HepG2 (cell line): ENCODE measurements around the gene MS4A10. TPM values are rescaled to one million over a fixed set of nuclear protein-coding genes. Genes with fewer than 3 reads are reported as not detected.

ENCODE experiments used
- ATAC-seq: fragments of 200-7000 bp; cut with Tn5 transposase; 3 replicates; pipeline ENCODE4 v1.9.1; 2020; ENCODE audit warnings: mild to moderate bottlenecking, moderate library complexity
- BruUV-seq: library from RNA; stranded (reverse); fragments of 400-500 nt; replicated peaks from 2 replicates; lab custom pipeline; 2021; lab: Mats Ljungman, UMichigan
- CTCF ChIA-PET: fragments of 300-600 bp; formaldehyde crosslinking; extraction: SDS; loops from one replicate; lab custom pipeline; 2021; ENCODE audit warnings: low total read pairs, inconsistent platforms, low intra/inter-chr PET ratio; lab: Yijun Ruan, JAX
- POLR2A ChIA-PET: fragments of 350-600 bp; sonication (Branson Sonifier 250); formaldehyde crosslinking; loops from one replicate; lab custom pipeline; 2020; ENCODE audit warnings: antibody characterized with exemption, inconsistent platforms; lab: Yijun Ruan, JAX
- DNase-seq: peaks from one replicate; pipeline ENCODE4 v3.0.0-alpha.2; 2015; ENCODE audit warnings: low spot score
- FAIRE-seq: peaks from 3 replicates; lab custom pipeline; 2011; peaks lifted over from hg19 to GRCh38; lab: Jason Lieb, UNC
- H2AFZ ChIP-seq: one replicate; pipeline ENCODE4 v1.6.1; 2011; ENCODE audit warnings: low read length, inconsistent platforms
- H3K27ac ChIP-seq: fragments of 300-600 bp; 3 replicates; pipeline ENCODE4 v1.8.0; 2011; ENCODE audit warnings: mixed run types, mild to moderate bottlenecking, mixed read lengths, low read length, inconsistent platforms; ENCODE audit not compliant: insufficient read depth; ENCODE audit errors: extremely low read length
- H3K27me3 ChIP-seq, 2 experiments: fragments of 200-600 bp in 1 of 2; 2 replicates in 1 of 2; 3 replicates in 1 of 2; pipeline versions ENCODE4 v1.6.0 to v1.8.0; 2011; ENCODE audit warnings: low read length in 2 of 2, mild to moderate bottlenecking in 2 of 2, moderate library complexity in 2 of 2, inconsistent platforms in 1 of 2; ENCODE audit not compliant: insufficient read depth in 2 of 2, control insufficient read depth in 1 of 2
- H3K36me3 ChIP-seq, 2 experiments: fragments of 200-600 bp in 1 of 2; replicated peaks in 1 of 2; 2 replicates in 1 of 2; 3 replicates in 1 of 2; pipeline versions ENCODE4 v1.5.1 to v1.8.0; 2011; ENCODE audit warnings: low read length in 2 of 2, inconsistent platforms in 1 of 2; ENCODE audit not compliant: insufficient read depth in 2 of 2, control insufficient read depth in 1 of 2
- H3K4me1 ChIP-seq: 2 replicates; pipeline ENCODE4 v1.5.1; 2012; ENCODE audit warnings: low read length, inconsistent platforms; ENCODE audit not compliant: insufficient read depth
- H3K4me2 ChIP-seq: 2 replicates; pipeline ENCODE4 v1.6.0; 2011; ENCODE audit warnings: low read depth, low read length, inconsistent platforms
- H3K4me3 ChIP-seq, 3 experiments: fragments of 200-600 bp in 1 of 3; sonication (generic), shearing (Covaris generic) in 1 of 3; replicated peaks in 1 of 3; 2 replicates each; pipeline ENCODE4 v1.5.1; 2011 to 2016; ENCODE audit warnings: low read length in 3 of 3, inconsistent platforms in 2 of 3, low read depth in 2 of 3, mild to moderate bottlenecking in 2 of 3, control low read depth in 1 of 3, mixed read lengths in 1 of 3; ENCODE audit not compliant: insufficient read depth in 1 of 3
- H3K79me2 ChIP-seq: one replicate; pipeline ENCODE4 v1.6.1; 2011; ENCODE audit warnings: low read length, inconsistent platforms; ENCODE audit not compliant: insufficient read depth
- H3K9ac ChIP-seq: 2 replicates; pipeline ENCODE4 v1.6.0; 2011; ENCODE audit warnings: mild to moderate bottlenecking, low read depth, low read length, inconsistent platforms; ENCODE audit not compliant: insufficient read depth
- H3K9me3 ChIP-seq: 2 replicates; pipeline ENCODE4 v1.5.1; 2012; ENCODE audit warnings: mild to moderate bottlenecking, low read length
- H4K20me1 ChIP-seq: 2 replicates; pipeline ENCODE4 v1.6.0; 2011; ENCODE audit warnings: inconsistent platforms, mild to moderate bottlenecking, low read length, moderate library complexity; ENCODE audit not compliant: insufficient read depth
- CEBPZ ChIP-seq: IDR thresholded peaks from 2 replicates; pipeline ENCODE4 v1.6.1; 2012; ENCODE audit warnings: low read length, improper control_type of control experiment
- TFDP1 ChIP-seq: IDR thresholded peaks from 2 replicates; pipeline ENCODE4 v1.6.1; 2016; ENCODE audit warnings: missing compliant biosample characterization, missing genetic modification reagents, borderline replicate concordance
- ZNF768 ChIP-seq: sonication (generic); formaldehyde crosslinking; IDR thresholded peaks from 2 replicates; pipeline ENCODE4 v1.4.0; 2020; ENCODE audit warnings: missing genetic modification reagents
- WGBS: methylation state at CpG from one replicate; pipeline ENCODE4 v1.1.6; 2017; ENCODE audit warnings: low lambda C conversion rate; 5-methylcytosine and 5-hydroxymethylcytosine counted together
- in situ Hi-C: cut with HindIII; loops from 2 replicates; pipeline ENCODE4 v1.10.0; 2017; ENCODE audit warnings: low pct_unique_long_range_greater_than_20kb; ENCODE audit not compliant: extremely low pct_ligation_motif_present
- intact Hi-C: fragments of 100-400 bp; cut with micrococcal nuclease; formaldehyde crosslinking; loops from one replicate; pipeline ENCODE4 v1.10.0; 2022; ENCODE audit not compliant: unreplicated experiment
- polyA plus RNA-seq, 8 experiments: library from polyadenylated mRNA; depleted of rRNA in 3 of 8; stranded (reverse) in 7 of 8; unstranded in 1 of 8; fragments of >200 nt; fragmentation: Illumina TruSeq in 4 of 8; extraction: Trizol in 4 of 8; gene quantifications; 2 replicates each; pipeline versions ENCODE4 v1.2.1 to v1.2.3, GENCODE V29; 2011 to 2016; ENCODE audit warnings: low read depth in 4 of 8, missing spikeins in 1 of 8, mixed read lengths in 1 of 8; ENCODE audit not compliant: insufficient read depth in 1 of 8
- total RNA-seq, 5 experiments: library from RNA; depleted of rRNA; stranded (reverse); fragments of >200 nt; fragmentation: Illumina TruSeq; extraction: Trizol; gene quantifications; 2 replicates each; pipeline ENCODE4 v1.2.3, GENCODE V29; 2016; ENCODE audit warnings: low read depth in 1 of 5

MS4A10 gene
- total and polyA plus RNA-seq, 2 of the 13 experiments (the other 11 are each of a cell fraction or from before 2014, with no cell fraction given) = not detected

DNA sequence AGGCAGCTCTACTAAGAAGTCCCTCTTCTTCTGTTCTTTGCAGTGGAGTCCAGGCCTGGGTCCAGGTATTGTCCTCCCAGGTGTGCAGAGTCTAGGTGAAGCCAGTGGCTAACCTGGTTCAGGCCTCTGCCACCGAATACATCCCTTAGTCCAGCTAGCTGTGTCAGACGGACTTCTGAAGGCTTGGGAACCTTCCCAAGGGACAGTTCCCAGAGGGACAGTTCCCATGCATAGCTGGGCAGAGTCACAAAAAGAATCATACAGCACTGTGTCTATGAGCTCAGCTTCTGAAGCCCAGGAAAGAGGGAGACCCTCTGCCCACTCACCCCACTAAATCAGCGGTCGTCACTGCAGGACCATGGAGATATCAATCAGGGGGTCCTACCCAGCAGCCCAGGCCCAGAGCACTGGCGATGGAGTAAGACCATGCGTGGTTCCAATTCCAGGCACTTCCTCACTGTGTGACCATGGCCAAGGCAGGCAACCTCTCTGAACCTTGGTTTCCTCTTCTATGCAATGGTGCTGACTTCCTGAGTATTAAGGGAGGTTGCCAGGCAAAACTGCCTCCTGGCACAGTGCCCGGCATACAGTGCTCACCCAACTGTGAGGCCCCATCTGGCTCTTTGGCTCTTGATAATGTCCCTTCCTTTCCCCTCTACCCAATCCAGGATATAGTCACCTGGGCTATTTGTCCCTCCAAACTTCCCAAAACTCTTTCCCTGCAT is 3.4 kb downstream of the MS4A10 start:
- no peaks in the 10 kb centered on the region for H3K79me2 ChIP-seq
- no peaks in the 10 kb centered on the region for H4K20me1 ChIP-seq
- no peaks in the 10 kb centered on the region for H3K36me3 ChIP-seq
- peaks cover 0 to 9% of the 10 kb centered on the region in 2 experiments; a peak in 1 of 5 replicates for H3K27me3 ChIP-seq
- H3K4me1 ChIP-seq = no peaks in the 10 kb centered on the region
- no TSS peak for BruUV-seq
- in situ Hi-C loops = no loop called here
- no peak overlapping the region for H3K9ac ChIP-seq
- FAIRE-seq (no peak), ATAC-seq (no peak), DNase-seq (no peak)
- H3K27ac ChIP-seq = no peak overlapping the region
- 43% methylated on average over 2 of the region's 7 CpGs for WGBS
- no peak overlapping the region for H3K4me3 ChIP-seq
- TF ChIP-seq ZNF768 (CRISPR knock-in tag) (peak; percentile 81), TFDP1 (CRISPR knock-in tag) (no peak)
- ChIA-PET CTCF (no interaction called here), POLR2A (no interaction called here)
- no peak overlapping the region for H3K4me2 ChIP-seq
- H2AFZ ChIP-seq = no peak overlapping the region
- intact Hi-C loops = no loop called here
- no peaks in the 10 kb centered on the region for H3K9me3 ChIP-seq

- Histone ChIP-seq H3K79me2 (no peaks in the 10 kb centered on the region), H3K27ac (no peak overlapping the region), H2AFZ (no peak overlapping the region), H3K9ac (no peak overlapping the region), H3K27me3 (peaks cover 0 to 9% of the 10 kb centered on the region in 2 experiments; a peak in 2 of 5 replicates), H3K4me3 (no peak overlapping the region), H3K9me3 (no peaks in the 10 kb centered on the region), H4K20me1 (no peaks in the 10 kb centered on the region), H3K4me2 (no peak overlapping the region), H3K36me3 (no peaks in the 10 kb centered on the region), H3K4me1 (no peaks in the 10 kb centered on the region)
- BruUV-seq = no TSS peak
- in situ Hi-C loops (no loop called here), intact Hi-C loops (no loop called here)
- CTCF ChIA-PET = no interaction called here
- FAIRE-seq (no peak), ATAC-seq (no peak), DNase-seq (no peak)
- POLR2A ChIA-PET = no interaction called here
- 0% methylated on average over 3 of the region's 3 CpGs for WGBS
- no peak for TF ChIP-seq CEBPZ
Measured at GRCh38 chr11:60790726-60791125, 5.6 kb downstream of the MS4A10 start.
